GM19240 (cell line): ENCODE measurements around the gene NLRC4.
"Not testable (repeated sequence)": the region's sequence is repeated elsewhere in the genome, so short reads cannot be mapped to it uniquely, and the experiment has no call there.

Source experiments
- DNase-seq: peaks from one replicate; pipeline ENCODE4 v3.0.0; 2011; ENCODE audit warnings: low spot score; ENCODE audit not compliant: insufficient read length

The NLRC4 gene, protein sequence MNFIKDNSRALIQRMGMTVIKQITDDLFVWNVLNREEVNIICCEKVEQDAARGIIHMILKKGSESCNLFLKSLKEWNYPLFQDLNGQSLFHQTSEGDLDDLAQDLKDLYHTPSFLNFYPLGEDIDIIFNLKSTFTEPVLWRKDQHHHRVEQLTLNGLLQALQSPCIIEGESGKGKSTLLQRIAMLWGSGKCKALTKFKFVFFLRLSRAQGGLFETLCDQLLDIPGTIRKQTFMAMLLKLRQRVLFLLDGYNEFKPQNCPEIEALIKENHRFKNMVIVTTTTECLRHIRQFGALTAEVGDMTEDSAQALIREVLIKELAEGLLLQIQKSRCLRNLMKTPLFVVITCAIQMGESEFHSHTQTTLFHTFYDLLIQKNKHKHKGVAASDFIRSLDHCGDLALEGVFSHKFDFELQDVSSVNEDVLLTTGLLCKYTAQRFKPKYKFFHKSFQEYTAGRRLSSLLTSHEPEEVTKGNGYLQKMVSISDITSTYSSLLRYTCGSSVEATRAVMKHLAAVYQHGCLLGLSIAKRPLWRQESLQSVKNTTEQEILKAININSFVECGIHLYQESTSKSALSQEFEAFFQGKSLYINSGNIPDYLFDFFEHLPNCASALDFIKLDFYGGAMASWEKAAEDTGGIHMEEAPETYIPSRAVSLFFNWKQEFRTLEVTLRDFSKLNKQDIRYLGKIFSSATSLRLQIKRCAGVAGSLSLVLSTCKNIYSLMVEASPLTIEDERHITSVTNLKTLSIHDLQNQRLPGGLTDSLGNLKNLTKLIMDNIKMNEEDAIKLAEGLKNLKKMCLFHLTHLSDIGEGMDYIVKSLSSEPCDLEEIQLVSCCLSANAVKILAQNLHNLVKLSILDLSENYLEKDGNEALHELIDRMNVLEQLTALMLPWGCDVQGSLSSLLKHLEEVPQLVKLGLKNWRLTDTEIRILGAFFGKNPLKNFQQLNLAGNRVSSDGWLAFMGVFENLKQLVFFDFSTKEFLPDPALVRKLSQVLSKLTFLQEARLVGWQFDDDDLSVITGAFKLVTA

DNA sequence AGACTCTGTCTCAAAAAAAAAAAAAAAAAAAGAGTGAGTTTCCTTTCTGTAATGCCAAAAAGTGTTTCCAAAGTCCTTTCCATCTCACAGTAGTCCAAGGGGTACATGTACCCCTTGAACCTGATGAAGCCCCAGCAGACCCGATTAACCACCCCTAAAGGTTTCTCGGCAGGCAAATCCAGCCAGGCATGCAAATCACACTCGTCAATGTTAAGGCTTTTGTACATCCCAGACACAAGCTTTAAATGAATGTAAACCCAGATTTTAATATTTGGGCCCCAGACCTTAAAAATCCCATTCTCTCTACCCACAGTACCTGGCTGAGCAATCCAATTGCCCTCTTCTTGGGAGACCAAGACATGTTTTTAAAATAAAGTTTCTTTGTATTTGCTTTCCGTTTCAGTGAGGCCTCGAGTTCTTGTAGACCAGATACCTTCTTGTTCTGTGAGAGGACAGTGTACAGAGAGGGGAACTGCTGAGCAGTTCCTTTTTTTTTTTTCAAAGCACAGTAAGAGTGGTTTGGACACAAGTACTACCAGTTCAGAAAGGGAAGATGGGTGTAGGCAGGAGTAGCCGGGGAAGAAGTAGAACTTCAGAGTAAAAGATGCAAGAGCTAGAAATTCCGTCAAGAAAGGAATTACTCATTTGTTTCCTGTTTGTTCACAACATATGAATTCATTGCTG lies at the start of gene NLRC4:
NLRC4 (minus strand) TSS at position 465 of the 684 bp plus-strand sequence. CDS start 8,111 bp downstream, outside the sequence.
- peak; percentile 29 for DNase-seq

GRCh38 chr2:32310577-32310976 lies 45.9 kb upstream of the NLRC4 start:
- DNase-seq, result no peak

DNA sequence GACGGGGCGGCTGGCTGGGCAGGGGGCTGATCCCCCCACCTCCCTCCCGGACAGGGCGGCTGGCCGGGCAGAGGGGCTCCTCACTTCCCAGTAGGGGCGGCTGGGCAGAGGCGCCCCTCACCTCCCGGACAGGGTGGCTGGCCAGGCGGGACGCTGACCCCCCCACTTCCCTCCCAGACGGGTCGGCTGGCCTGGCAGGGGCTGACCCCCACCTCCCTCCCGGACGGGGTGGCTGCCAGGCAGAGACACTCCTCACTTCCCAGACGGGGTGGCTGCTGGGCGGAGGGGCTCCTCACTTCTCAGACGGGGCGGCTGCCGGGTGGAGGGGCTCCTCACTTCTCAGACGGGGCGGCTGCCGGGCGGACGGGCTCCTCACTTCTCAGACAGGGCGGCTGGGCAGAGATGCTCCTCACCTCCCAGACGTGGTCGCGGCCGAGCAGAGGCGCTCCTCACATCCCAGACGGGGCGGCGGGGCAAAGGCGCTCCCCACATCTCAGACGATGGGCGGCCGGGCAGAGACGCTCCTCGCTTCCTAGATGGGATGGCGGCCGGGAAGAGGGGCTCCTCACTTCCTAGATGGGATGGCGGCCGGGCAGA lies 29.4 kb upstream of the NLRC4 start:
- not testable (repeated sequence) for DNase-seq

DNA sequence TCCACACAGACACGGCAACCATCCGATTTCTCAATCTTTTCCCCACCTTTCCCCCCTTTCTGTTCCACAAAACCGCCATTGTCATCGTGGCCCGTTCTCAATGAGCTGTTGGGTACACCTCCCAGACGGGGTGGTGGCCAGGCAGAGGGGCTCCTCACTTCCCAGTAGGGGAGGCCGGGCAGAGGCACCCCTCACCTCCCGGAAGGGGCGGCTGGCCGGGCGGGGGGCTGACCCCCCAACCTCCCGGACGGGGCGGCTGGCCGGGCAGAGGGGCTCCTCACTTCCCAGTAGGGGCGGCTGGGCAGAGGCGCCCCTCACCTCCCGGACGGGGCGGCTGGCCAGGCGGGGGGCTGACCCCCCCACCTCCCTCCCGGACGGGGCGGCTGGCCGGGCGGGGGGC lies 28.8 kb upstream of the NLRC4 start:
- not testable (repeated sequence) for DNase-seq

DNA sequence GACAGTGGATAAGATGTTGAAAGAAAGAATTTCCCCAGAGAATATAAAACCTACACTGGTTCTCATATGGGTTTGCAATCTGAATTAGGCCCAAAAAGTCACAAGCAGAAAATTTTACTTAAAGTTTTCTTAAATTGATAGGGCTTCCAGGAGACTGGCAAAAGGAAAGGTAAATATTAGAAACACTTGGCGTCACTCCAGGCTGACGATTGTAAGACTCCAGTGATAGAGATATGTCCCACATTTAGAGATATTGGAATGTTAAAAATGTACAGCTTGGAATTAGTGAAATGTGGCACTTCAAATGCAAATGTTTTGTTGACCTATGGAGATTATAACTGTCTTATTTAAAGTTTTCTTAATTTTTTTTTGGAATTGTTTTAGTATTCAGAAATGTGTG lies 27.1 kb upstream of the NLRC4 start:
- DNase-seq, result no peak

DNA sequence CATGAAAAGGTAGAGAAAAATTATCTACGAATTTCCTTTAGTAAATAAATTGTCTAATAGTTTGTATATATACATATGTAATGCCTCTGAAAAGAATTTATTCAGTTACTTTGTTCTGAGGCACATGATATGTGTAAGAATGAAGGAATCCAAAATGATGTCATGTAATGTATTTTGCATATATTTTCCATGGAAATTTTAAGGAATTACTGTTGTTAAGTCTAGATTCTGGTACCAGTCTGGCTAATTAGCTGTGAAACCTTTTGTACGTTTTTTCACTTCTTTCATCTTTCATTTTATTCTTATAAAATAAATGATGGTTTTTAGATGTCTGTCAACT lies 25.3 kb upstream of the NLRC4 start:
- DNase-seq, result no peak

DNA sequence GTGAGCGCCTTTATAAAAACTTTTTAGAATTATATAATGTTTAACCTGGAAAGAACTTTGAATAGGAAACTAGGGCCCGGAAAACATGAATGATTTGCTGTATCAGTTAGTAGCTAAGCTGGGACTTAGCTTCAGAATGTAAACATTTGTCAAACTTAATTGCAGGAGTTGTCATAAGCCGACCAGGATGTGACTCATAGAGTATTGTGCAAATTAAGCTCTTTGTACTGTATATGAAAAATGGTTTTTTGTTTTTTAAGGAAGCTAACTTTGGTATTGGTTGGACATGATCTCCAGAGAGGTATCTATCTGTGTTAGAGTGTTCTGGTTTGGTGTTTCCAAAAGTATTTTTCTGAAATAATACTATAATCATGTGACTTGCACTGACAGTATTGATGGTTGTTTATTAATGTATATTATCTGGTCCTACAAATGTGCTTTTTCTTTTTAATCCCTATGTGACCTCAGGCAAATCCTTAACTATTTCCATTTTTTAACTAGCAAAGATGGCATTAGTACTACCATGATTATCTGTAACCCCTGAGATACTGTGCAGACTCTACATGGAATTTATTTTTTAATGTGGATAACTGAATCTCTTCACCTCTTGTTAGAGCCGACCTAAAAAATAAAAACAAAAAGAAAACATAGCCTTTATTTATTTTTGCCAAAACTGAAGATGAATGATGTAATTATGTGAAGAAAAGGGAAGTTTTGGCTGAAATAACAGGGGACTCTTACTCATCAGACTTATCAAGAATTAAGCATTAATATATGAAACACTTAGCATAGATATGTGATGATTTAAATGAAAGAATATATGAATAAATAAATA lies 24.7 kb upstream of the NLRC4 start:
- DNase-seq, result no peak

DNA sequence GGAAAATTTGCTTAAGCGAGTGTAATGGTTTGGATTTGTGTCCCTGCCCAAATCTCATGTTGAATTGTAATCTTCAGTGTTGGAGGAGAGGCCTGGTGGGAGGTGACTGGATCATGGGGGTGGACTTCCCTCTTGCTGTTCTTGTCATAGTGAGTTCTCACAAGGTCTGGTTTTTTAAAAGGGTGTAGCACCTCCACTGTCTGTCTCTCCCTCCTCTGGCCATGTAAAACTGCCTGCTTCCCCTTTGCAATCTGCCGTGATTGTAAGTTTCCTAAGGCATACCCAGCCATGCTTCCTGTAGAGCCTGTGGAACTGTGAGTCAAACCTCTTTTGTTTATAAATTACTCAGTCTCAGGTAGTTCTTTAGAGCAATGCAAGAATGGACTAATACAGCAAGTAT lies 19.6 kb upstream of the NLRC4 start:
- no peak for DNase-seq

DNA sequence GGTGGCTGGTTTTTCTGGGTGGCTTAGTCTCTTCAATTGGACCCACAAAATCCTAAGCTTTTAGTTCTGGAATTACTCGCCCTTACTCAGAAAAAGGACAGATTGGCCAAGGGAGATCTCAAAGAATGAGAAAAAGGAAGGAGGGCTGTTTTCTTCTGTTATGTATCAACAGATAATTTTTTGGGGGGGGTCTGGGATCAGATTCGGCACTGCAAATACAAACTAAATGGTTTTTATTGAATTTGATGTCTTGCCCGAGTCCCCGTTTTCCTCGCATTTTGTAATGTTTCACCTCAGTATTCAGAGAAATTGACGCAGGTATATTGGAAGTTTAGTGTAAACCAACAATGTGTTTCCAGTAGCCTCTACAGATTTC lies 13.8 kb upstream of the NLRC4 start:
- DNase-seq, result no peak

DNA sequence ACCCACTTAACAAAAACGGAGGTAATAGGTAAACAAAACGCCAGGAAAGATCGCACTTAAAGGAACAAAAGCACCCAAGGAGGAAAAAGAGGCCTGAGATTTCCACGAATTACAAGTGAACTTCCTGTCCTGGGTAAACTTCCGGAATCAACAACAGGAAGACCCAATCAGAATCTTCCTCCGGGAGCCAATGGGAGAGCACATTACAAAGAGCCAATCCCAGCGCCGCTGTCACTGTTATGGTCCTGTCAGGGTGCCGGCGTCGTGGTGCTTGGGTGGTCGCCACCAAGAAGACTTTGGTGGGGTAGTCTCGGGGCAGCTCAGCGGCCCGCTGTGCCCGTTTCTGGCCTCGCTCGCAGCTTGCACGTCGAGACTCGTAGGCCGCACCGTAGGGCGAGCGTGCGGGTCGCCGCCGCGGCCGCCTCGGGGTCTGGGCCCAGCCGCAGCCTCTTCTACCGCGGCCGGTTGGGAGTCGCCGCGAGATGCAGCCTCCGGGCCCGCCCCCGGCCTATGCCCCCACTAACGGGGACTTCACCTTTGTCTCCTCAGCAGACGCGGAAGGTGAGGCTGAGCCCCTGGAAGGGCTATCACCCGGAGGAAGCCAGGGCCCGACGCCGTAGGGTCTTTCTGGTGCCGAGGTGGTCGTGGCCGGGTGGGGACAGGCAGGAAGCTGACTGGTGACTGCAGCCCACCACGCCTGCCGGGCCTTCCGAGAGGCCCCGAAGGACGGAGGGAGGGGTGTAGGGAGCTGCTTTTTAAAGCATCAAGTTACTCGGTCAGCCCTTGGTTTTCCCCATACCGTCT lies 13.2 kb upstream of the NLRC4 start, which contains the start of gene YIPF4:
YIPF4 (plus strand) TSS at position 231 of the 804 bp plus-strand sequence; CDS start at position 483, 252 bp downstream.
- peak; percentile 85 for DNase-seq

- no peak for DNase-seq
These were observed 12.6 kb upstream of the NLRC4 start for GRCh38 chr2:32277363-32277673.

- not testable (repeated sequence) for DNase-seq
These were observed 11.1 kb upstream of the NLRC4 start for GRCh38 chr2:32275790-32276189.

DNA sequence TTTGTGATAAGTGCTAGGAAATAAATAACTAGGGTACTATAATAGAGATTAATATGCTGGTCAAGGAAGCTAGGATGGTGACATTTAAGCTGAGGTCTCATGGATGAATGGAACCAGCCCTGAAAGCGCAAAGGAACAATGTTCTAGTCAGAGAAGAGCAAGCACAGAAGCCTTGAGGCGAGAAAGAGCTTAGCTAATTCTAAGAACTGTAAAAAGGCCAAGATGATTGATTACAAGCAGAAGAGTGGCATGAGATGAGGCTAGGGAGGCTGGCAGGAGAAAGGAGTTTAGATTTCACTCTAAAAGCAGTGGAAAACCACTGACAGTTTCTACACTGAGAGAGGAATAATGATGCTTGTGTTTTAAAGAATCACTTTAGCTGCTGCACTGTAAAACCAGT lies 9.6 kb upstream of the NLRC4 start:
- DNase-seq, result no peak

GRCh38 chr2:32272279-32272678 lies 7.6 kb upstream of the NLRC4 start:
- no peak for DNase-seq

GRCh38 chr2:32271063-32271462 lies 6.4 kb upstream of the NLRC4 start:
- DNase-seq, result no peak

GRCh38 chr2:32262105-32262504 lies 2.6 kb downstream of the NLRC4 start:
- no peak for DNase-seq

DNA sequence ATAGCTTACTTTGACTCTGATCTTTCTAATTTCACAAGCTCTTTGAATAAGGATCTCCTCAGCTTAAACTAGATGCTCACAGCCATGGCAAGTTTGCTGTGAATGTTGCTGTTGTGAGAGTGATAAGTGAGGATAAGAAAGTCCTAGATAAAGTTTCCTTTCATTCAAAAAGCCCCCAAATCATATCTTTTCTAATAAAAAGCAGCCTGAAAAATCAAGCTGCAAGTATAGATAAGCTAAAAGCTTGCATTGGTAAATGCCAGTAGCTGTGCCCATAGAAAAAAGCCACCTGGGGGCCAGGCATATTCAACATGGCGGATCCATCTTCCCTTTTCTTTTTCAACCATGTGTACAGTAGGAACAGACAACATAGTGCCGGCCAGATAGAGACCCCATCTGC lies 4.3 kb downstream of the NLRC4 start:
- no peak for DNase-seq

GRCh38 chr2:32258242-32258641 lies 6.4 kb downstream of the NLRC4 start:
- no peak for DNase-seq

- DNase-seq, result no peak
These were observed 14.4 kb downstream of the NLRC4 start for GRCh38 chr2:32250290-32250689.
